GM21786 (cell line): ENCODE measurements around the gene CARD10.

ENCODE experiments used
- ATAC-seq: cut with Tn5 transposase; IDR thresholded peaks from one replicate; pipeline ENCODE4 v1.9.1; 2021; ENCODE audit not compliant: unreplicated experiment

CARD10 gene

GRCh38 chr22:37519268-37520195 lies at the start of gene CARD10:
Gene CARD10 (minus strand): TSS chr22:37519415. CDS start chr22:37519200, 215 bp downstream.
- no peak for ATAC-seq

- no peak for ATAC-seq
Measured at GRCh38 chr22:37568448-37569008, 49.3 kb upstream of the CARD10 start.

GRCh38 chr22:37568012-37568411 lies 48.8 kb upstream of the CARD10 start:
- ATAC-seq, result no peak

GRCh38 chr22:37566903-37567798 lies 47.9 kb upstream of the CARD10 start:
- ATAC-seq, result peak; percentile 47

- no peak for ATAC-seq
Measured at GRCh38 chr22:37566329-37566837, 47.2 kb upstream of the CARD10 start.

GRCh38 chr22:37565830-37566229 lies 46.6 kb upstream of the CARD10 start:
- no peak for ATAC-seq

GRCh38 chr22:37564111-37564711 lies 45.0 kb upstream of the CARD10 start:
- no peak for ATAC-seq

- ATAC-seq, result no peak
Measured at GRCh38 chr22:37563153-37564081, 44.2 kb upstream of the CARD10 start.

GRCh38 chr22:37562049-37562875 lies 43.0 kb upstream of the CARD10 start:
- no peak for ATAC-seq

GRCh38 chr22:37561212-37562048 lies 42.2 kb upstream of the CARD10 start:
- ATAC-seq, result no peak

GRCh38 chr22:37560608-37561211 lies 41.5 kb upstream of the CARD10 start:
- no peak for ATAC-seq

GRCh38 chr22:37559901-37560607 lies 40.8 kb upstream of the CARD10 start, which contains the start of gene CDC42EP1:
Gene CDC42EP1 (plus strand): TSS chr22:37560480. CDS start chr22:37566350, 5,870 bp downstream.
- ATAC-seq, result no peak

- ATAC-seq, result no peak
Measured at GRCh38 chr22:37559521-37559900, 40.3 kb upstream of the CARD10 start.

- no peak for ATAC-seq
Measured at GRCh38 chr22:37558815-37559214, 39.6 kb upstream of the CARD10 start.

- no peak for ATAC-seq
Measured at GRCh38 chr22:37557321-37558001, 38.2 kb upstream of the CARD10 start.

- no peak for ATAC-seq
Measured at GRCh38 chr22:37556710-37557109, 37.5 kb upstream of the CARD10 start.
